HL-60 (cell line): ENCODE data around the gene ROS1.

Experiments
- DNase-seq, 2 experiments: peaks; one replicate each; pipeline ENCODE4 v3.0.0-alpha.2; 2010 to 2020; ENCODE audit warnings: low read depth in 1 of 2, low spot score in 1 of 2
- H3K27ac ChIP-seq: fragments of 250-450 bp; sonication (Bioruptor Pico); replicated peaks from 2 replicates; pipeline ENCODE4 v1.5.1; 2020; ENCODE audit warnings: mild to moderate bottlenecking, moderate library complexity
- H3K27me3 ChIP-seq: fragments of 250-450 bp; sonication (Bioruptor Pico); 2 replicates; pipeline ENCODE4 v1.5.1; 2021; ENCODE audit warnings: mild to moderate bottlenecking, moderate library complexity; ENCODE audit not compliant: insufficient read depth, poor library complexity, severe bottlenecking
- H3K4me3 ChIP-seq: replicated peaks from 2 replicates; pipeline ENCODE4 v1.5.1; 2011; ENCODE audit warnings: mild to moderate bottlenecking, control low read depth, low read length; ENCODE audit not compliant: insufficient read depth
- GABPA ChIP-seq: IDR thresholded peaks from 2 replicates; pipeline ENCODE4 v1.6.1; 2012; ENCODE audit warnings: low read depth
- POLR2AphosphoS5 ChIP-seq: IDR thresholded peaks from 2 replicates; pipeline ENCODE4 v1.6.1; 2012; ENCODE audit warnings: low read depth
- SPI1 ChIP-seq: IDR thresholded peaks from 2 replicates; pipeline ENCODE4 v1.6.1; 2012; ENCODE audit warnings: low read depth, mild to moderate bottlenecking, borderline replicate concordance
- TF ChIP-seq, protein P1 (sequence below): IDR thresholded peaks from 2 replicates; pipeline ENCODE4 v1.6.1; 2012; ENCODE audit warnings: low read depth; ENCODE audit not compliant: insufficient replicate concordance
- TF ChIP-seq, protein P2 (sequence below): IDR thresholded peaks from one replicate; pipeline ENCODE4 v1.5.1; 2011; ENCODE audit warnings: low read length, control low read depth, inconsistent platforms; ENCODE audit not compliant: insufficient read depth

ROS1 gene

DNA sequence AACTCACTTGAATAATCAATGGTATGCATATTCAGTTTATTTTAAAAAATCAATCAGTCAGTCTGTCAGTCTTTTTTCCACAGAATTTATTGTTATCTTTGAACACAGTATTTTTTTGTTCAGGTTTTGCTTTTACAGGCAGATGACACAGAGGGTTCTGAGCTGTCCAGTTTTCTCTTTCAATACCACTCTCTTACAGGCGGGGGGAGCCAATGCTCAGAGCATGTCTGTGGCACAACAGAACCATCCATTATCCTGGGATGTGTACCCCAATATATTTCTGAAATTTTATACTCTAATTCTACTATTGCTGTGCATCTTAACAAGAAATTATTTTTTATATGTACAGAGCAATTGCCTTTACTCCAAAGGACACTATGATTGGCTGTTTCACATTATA, 21.2 kb downstream of the ROS1 start:
- TF ChIP-seq SPI1 (no peak), GABPA (no peak), POLR2AphosphoS5 (no peak)
- TF ChIP-seq, protein P1, sequence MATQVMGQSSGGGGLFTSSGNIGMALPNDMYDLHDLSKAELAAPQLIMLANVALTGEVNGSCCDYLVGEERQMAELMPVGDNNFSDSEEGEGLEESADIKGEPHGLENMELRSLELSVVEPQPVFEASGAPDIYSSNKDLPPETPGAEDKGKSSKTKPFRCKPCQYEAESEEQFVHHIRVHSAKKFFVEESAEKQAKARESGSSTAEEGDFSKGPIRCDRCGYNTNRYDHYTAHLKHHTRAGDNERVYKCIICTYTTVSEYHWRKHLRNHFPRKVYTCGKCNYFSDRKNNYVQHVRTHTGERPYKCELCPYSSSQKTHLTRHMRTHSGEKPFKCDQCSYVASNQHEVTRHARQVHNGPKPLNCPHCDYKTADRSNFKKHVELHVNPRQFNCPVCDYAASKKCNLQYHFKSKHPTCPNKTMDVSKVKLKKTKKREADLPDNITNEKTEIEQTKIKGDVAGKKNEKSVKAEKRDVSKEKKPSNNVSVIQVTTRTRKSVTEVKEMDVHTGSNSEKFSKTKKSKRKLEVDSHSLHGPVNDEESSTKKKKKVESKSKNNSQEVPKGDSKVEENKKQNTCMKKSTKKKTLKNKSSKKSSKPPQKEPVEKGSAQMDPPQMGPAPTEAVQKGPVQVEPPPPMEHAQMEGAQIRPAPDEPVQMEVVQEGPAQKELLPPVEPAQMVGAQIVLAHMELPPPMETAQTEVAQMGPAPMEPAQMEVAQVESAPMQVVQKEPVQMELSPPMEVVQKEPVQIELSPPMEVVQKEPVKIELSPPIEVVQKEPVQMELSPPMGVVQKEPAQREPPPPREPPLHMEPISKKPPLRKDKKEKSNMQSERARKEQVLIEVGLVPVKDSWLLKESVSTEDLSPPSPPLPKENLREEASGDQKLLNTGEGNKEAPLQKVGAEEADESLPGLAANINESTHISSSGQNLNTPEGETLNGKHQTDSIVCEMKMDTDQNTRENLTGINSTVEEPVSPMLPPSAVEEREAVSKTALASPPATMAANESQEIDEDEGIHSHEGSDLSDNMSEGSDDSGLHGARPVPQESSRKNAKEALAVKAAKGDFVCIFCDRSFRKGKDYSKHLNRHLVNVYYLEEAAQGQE: no peak
- TF ChIP-seq, protein P2, sequence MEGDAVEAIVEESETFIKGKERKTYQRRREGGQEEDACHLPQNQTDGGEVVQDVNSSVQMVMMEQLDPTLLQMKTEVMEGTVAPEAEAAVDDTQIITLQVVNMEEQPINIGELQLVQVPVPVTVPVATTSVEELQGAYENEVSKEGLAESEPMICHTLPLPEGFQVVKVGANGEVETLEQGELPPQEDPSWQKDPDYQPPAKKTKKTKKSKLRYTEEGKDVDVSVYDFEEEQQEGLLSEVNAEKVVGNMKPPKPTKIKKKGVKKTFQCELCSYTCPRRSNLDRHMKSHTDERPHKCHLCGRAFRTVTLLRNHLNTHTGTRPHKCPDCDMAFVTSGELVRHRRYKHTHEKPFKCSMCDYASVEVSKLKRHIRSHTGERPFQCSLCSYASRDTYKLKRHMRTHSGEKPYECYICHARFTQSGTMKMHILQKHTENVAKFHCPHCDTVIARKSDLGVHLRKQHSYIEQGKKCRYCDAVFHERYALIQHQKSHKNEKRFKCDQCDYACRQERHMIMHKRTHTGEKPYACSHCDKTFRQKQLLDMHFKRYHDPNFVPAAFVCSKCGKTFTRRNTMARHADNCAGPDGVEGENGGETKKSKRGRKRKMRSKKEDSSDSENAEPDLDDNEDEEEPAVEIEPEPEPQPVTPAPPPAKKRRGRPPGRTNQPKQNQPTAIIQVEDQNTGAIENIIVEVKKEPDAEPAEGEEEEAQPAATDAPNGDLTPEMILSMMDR: no peak
- H3K4me3 ChIP-seq: no peak overlapping the region
- H3K27me3 ChIP-seq: no peaks in the 10 kb centered on the region
- no peak for DNase-seq
- no peak overlapping the region for H3K27ac ChIP-seq

DNA sequence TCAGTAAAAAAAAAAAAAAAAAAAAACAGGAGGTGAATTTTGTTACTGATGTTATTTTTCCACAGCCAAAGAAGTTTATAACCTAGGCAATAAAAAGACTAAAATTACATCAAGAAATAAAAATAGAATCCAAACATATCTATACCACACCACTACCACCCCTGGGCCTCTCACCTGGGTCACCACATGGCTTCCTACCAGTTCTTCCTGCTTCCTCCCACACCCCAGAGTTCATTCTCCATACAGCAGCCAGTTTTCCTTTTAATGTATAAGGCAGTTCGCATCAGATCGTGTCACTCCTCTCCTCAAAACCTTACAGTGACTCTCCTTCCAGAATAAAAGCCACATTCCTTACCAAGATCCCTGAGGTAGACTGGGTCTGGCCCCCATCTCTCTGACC, 23.9 kb downstream of the ROS1 start:
- no peak for DNase-seq
- no peak overlapping the region for H3K27ac ChIP-seq
- TF ChIP-seq, protein P1: no peak
- TF ChIP-seq GABPA (no peak), SPI1 (no peak), POLR2AphosphoS5 (no peak)
- TF ChIP-seq, protein P2: no peak
- H3K27me3 ChIP-seq: no peaks in the 10 kb centered on the region
- H3K4me3 ChIP-seq: no peak overlapping the region

DNA sequence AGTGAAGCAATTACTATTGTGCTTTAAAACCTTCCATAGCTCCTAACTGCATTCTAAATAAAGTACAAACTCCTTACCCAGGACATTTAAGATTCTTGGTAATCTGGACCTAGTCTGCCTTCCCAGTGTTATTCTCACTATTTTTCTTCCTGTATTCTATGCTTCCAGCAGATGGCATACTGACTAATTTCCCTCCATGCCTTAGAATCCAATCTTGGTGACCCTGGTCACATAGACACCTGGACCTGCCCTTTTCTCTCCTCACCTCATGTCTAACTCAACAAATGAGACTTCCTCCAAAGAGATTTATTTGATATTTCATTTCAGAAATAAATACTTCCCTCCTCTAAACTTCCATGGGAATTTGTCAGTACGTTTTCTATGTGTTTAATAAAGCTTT, 25.8 kb downstream of the ROS1 start:
- DNase-seq: no peak
- Histone ChIP-seq H3K27ac (no peak overlapping the region), H3K4me3 (no peak overlapping the region), H3K27me3 (peaks cover 2% of the 10 kb centered on the region)
- TF ChIP-seq SPI1: no peak
- TF ChIP-seq GABPA: no peak
- TF ChIP-seq, protein P1: no peak
- TF ChIP-seq, protein P2: no peak
- no peak for TF ChIP-seq POLR2AphosphoS5
